Keratinocyte (primary cell): Measurements from ENCODE around the gene IFNL2. TPM values are rescaled to one million over a fixed set of nuclear protein-coding genes. Genes with fewer than 3 reads are reported as not detected.
"Not testable (repeated sequence)": the region's sequence is repeated elsewhere in the genome, so short reads cannot be mapped to it uniquely, and the experiment has no call there.

Experiments
- DNase-seq: peaks from one replicate; pipeline ENCODE4 v3.0.0-alpha.2; 2011; ENCODE audit warnings: low read depth, missing footprints, low spot score
- FAIRE-seq: peaks from 2 replicates; lab custom pipeline; 2011; peaks lifted over from hg19 to GRCh38; lab: Jason Lieb, UNC
- H2AFZ ChIP-seq: 2 replicates; pipeline ENCODE4 v1.6.0; 2012; ENCODE audit warnings: low read length, control low read depth, inconsistent platforms; ENCODE audit not compliant: control insufficient read depth
- H3K27ac ChIP-seq: 2 replicates; pipeline ENCODE4 v1.5.1; 2011; ENCODE audit warnings: low read length; ENCODE audit not compliant: control insufficient read depth, insufficient read depth
- H3K27me3 ChIP-seq: 3 replicates; pipeline ENCODE4 v1.6.0; 2011; ENCODE audit warnings: low read length; ENCODE audit not compliant: control insufficient read depth, insufficient read depth; ENCODE audit errors: extremely low read depth
- H3K36me3 ChIP-seq, 2 experiments: 2 replicates in 1 of 2; 3 replicates in 1 of 2; pipeline ENCODE4 v1.5.1; 2011; ENCODE audit warnings: low read length in 2 of 2, mild to moderate bottlenecking in 1 of 2; ENCODE audit not compliant: control insufficient read depth in 2 of 2, insufficient read depth in 2 of 2; ENCODE audit errors: extremely low read depth in 1 of 2
- H3K4me1 ChIP-seq: 3 replicates; pipeline ENCODE4 v1.5.1; 2011; ENCODE audit warnings: low read length; ENCODE audit not compliant: control insufficient read depth, insufficient read depth; ENCODE audit errors: extremely low read depth
- H3K4me2 ChIP-seq: 3 replicates; pipeline ENCODE4 v1.6.0; 2011; ENCODE audit warnings: low read depth, low read length; ENCODE audit not compliant: control insufficient read depth, insufficient read depth; ENCODE audit errors: extremely low read depth
- H3K4me3 ChIP-seq, 3 experiments: fragments of 200-600 bp in 1 of 3; sonication (generic) in 1 of 3; 2 replicates in 2 of 3; 3 replicates in 1 of 3; pipeline ENCODE4 v1.5.1; 2011 to 2016; ENCODE audit warnings: low read length in 3 of 3, mild to moderate bottlenecking in 3 of 3, control low read depth in 2 of 3, inconsistent platforms in 1 of 3, low read depth in 1 of 3, mixed read lengths in 1 of 3, mixed run types in 1 of 3, moderate library complexity in 1 of 3; ENCODE audit not compliant: control insufficient read depth in 2 of 3, insufficient read depth in 2 of 3; ENCODE audit errors: extremely low read depth in 1 of 3
- H3K79me2 ChIP-seq: 2 replicates; pipeline ENCODE4 v1.6.0; 2012; ENCODE audit warnings: low read length; ENCODE audit not compliant: control insufficient read depth, insufficient read depth
- H3K9ac ChIP-seq: 3 replicates; pipeline ENCODE4 v1.6.0; 2011; ENCODE audit warnings: low read length; ENCODE audit not compliant: control insufficient read depth, insufficient read depth; ENCODE audit errors: extremely low read depth
- H3K9me1 ChIP-seq: 3 replicates; pipeline ENCODE4 v1.6.0; 2011; ENCODE audit warnings: low read length; ENCODE audit not compliant: control insufficient read depth, insufficient read depth; ENCODE audit errors: extremely low read depth
- H3K9me3 ChIP-seq: 2 replicates; pipeline ENCODE4 v1.5.1; 2012; ENCODE audit warnings: low read depth, low read length; ENCODE audit not compliant: control insufficient read depth
- H4K20me1 ChIP-seq: 3 replicates; pipeline ENCODE4 v1.6.0; 2011; ENCODE audit warnings: low read length; ENCODE audit not compliant: control insufficient read depth, insufficient read depth; ENCODE audit errors: extremely low read depth
- EZH2 ChIP-seq: IDR thresholded peaks from one replicate; pipeline ENCODE4 v1.6.1; 2012; ENCODE audit warnings: inconsistent platforms, mild to moderate bottlenecking, low read length, moderate library complexity
- dilution Hi-C: fragments of 300-500 bp; cut with MboI; formaldehyde crosslinking; loops from one replicate; pipeline ENCODE4 v1.7.0; 2020; ENCODE audit warnings: low sequenced_read_pairs; ENCODE audit not compliant: extremely low pct_ligation_motif_present
- polyA minus RNA-seq, 3 experiments: library from RNA; depleted of rRNA, polyadenylated mRNA; stranded (reverse); fragments of >200 nt; gene quantifications; 1 replicate in 1 of 3; 2 replicates in 1 of 3; 3 replicates in 1 of 3; pipeline ENCODE4 v1.2.3, GENCODE V29; 2011
- polyA plus RNA-seq, 5 experiments: library from polyadenylated mRNA; depleted of rRNA in 3 of 5; stranded (reverse) in 3 of 5; stranded (forward) in 1 of 5; unstranded in 1 of 5; fragments of >200 nt; gene quantifications; 1 replicate in 1 of 5; 2 replicates in 3 of 5; 3 replicates in 1 of 5; pipeline versions ENCODE4 v1.2.1 to v1.2.3, GENCODE V29; 2011 to 2012; ENCODE audit warnings: missing spikeins in 2 of 5, low read depth in 1 of 5, low replicate concordance in 1 of 5
- TF ChIP-seq, protein P1 (sequence below), 3 experiments: IDR thresholded peaks in 1 of 3; conservative IDR thresholded peaks in 1 of 3; optimal IDR thresholded peaks in 1 of 3; 2 replicates in 2 of 3; 3 replicates in 1 of 3; pipeline versions ENCODE3 to v1.5.1; 2011; ENCODE audit warnings: low read length in 3 of 3, mild to moderate bottlenecking in 3 of 3, moderate library complexity in 2 of 3, control low read depth in 1 of 3, inconsistent platforms in 1 of 3; ENCODE audit not compliant: insufficient read depth in 2 of 3; ENCODE audit errors: extremely low read depth in 1 of 3

IFNL2 gene
- polyA plus RNA-seq (not detected in 3 replicates), polyA minus RNA-seq (not detected in 3 replicates)
- not detected for polyA plus RNA-seq (2011; ENCODE audit: low read depth)
- not detected in 2 replicates for polyA plus RNA-seq (2011; cell fraction: cytosol; rRNA removed)
- polyA plus RNA-seq (2011; cell fraction: nucleus; rRNA removed) = not detected in 2 replicates
- polyA plus RNA-seq (2012; ENCODE audit: low replicate concordance) = not detected in 2 replicates
- not detected for polyA minus RNA-seq (2011; cell fraction: cytosol; rRNA and poly(A)+ RNA removed)
- not detected in 2 replicates for polyA minus RNA-seq (2011; cell fraction: nucleus; rRNA and poly(A)+ RNA removed)

DNA sequence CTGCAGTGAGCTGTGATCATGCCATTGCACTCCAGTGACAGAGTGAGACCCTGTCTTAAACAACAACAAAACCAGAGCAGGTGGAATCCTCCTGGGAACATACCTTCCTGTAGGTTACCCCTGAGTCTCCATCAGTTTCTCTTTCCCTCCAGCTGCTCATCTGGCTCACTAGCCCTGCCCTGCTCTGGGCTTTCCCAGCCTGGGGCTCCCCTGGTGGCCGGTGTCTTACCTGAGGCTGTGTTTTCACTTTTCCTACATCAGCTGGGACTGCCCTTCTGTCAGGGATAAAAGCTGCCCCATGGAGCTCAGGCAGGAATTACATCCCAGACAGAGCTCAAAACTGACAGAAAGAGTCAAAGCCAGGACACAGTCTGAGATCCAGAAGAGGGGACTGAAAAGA lies at the start of gene IFNL2:
Gene IFNL2, plus strand, starts transcription at position 312 of the 400 bp plus-strand sequence. CDS start 173 bp downstream, outside the sequence.
- dilution Hi-C loops, H2AFZ ChIP-seq, H3K79me2 ChIP-seq, H3K9me1 ChIP-seq, H3K4me1 ChIP-seq, H3K9me3 ChIP-seq, H3K36me3 ChIP-seq, H4K20me1 ChIP-seq, H3K27ac ChIP-seq, DNase-seq, H3K4me2 ChIP-seq, H3K4me3 ChIP-seq, H3K9ac ChIP-seq: not testable (repeated sequence)
- peak; percentile 78 for FAIRE-seq
- peaks cover 25% of the 10 kb centered on the region for H3K27me3 ChIP-seq

DNA sequence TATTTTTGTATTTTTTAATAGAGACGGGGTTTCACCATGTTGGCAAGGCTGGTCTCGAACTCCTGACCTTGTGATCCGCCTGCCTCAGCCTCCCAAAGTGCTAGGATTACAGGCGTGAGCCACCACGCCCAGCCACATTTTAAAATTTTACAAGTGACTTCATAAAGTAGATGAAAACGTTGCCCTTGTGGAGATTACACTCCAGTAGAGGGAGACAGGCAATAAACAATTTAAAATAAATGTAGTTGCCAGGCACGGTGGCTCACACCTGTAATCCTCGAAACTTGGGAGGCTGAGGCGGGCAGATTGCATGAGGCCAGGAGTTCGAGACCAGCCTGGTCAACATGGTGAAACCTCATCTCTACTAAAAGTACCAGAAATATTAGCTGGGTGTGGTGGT lies 49.1 kb upstream of the IFNL2 start:
- FAIRE-seq, dilution Hi-C loops, H3K9me3 ChIP-seq: not testable (repeated sequence)

DNA sequence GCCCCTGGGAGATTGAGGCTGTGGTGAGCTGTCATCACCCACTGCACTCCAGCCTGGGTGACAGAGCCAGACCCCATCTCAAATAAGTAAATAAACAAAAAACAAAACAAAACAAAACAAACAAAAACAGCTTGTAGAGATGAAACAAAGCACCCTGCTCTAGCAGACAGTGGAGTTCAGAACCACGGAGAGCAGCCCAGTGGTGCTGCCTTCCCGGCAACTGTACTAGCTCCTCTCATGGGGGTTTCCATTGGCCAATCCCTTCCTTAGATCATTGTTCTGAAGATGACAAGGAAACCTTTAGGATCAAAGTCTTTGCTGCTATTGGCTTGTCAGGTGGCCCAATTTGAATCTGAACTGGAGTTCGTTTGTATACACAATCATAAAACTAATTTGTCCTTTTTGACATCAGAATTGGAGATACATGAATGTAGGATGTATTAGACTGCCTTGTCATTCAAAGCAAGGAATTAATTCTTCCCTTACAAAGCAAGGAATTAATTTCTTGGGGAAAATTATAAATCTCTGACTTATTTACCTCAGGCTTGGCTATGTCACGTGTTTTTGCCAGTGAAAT lies 44.4 kb upstream of the IFNL2 start:
- dilution Hi-C loops = no loop called here
- Histone ChIP-seq H3K27ac (no peak overlapping the region), H3K79me2 (no peaks in the 10 kb centered on the region), H3K9me3 (no peaks in the 10 kb centered on the region), H3K4me1 (no peaks in the 10 kb centered on the region), H3K27me3 (no peaks in the 10 kb centered on the region), H4K20me1 (no peaks in the 10 kb centered on the region), H3K4me3 (no peak overlapping the region), H2AFZ (no peak overlapping the region), H3K36me3 (no peaks in the 10 kb centered on the region), H3K4me2 (no peak overlapping the region), H3K9ac (no peak overlapping the region), H3K9me1 (no peaks in the 10 kb centered on the region)
- FAIRE-seq (no peak), DNase-seq (no peak)
- no peak for TF ChIP-seq EZH2
- TF ChIP-seq, protein P1, sequence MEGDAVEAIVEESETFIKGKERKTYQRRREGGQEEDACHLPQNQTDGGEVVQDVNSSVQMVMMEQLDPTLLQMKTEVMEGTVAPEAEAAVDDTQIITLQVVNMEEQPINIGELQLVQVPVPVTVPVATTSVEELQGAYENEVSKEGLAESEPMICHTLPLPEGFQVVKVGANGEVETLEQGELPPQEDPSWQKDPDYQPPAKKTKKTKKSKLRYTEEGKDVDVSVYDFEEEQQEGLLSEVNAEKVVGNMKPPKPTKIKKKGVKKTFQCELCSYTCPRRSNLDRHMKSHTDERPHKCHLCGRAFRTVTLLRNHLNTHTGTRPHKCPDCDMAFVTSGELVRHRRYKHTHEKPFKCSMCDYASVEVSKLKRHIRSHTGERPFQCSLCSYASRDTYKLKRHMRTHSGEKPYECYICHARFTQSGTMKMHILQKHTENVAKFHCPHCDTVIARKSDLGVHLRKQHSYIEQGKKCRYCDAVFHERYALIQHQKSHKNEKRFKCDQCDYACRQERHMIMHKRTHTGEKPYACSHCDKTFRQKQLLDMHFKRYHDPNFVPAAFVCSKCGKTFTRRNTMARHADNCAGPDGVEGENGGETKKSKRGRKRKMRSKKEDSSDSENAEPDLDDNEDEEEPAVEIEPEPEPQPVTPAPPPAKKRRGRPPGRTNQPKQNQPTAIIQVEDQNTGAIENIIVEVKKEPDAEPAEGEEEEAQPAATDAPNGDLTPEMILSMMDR (optimal IDR thresholded peaks at IDR 0.05 in 1 of 3, IDR thresholded peaks at IDR 0.05 in 1 of 3, conservative IDR thresholded peaks at IDR 0.05 in 1 of 3; ENCODE audit: extremely low read depth in 1 of 3, insufficient read depth in 2 of 3, low read length in 3 of 3) = no peak

More for the DNA sequence above, 49.1 kb upstream of the IFNL2 start:
- not testable (repeated sequence) for H4K20me1 ChIP-seq, H3K9me1 ChIP-seq, H3K36me3 ChIP-seq, DNase-seq, H3K4me2 ChIP-seq, H3K9ac ChIP-seq, H3K27me3 ChIP-seq, H2AFZ ChIP-seq, H3K4me3 ChIP-seq, H3K27ac ChIP-seq, H3K79me2 ChIP-seq, H3K4me1 ChIP-seq
